ENCODE results near the gene TCF7L2.

TCF7L2 gene

GRCh38 chr10:112964482-112964881 lies 14.4 kb downstream of the TCF7L2 start:
- no peak for DNase-seq (ENCODE audit: low read depth in 2 of 2)

GRCh38 chr10:112966194-112966855 lies 16.3 kb downstream of the TCF7L2 start:
- DNase-seq (ENCODE audit: low read depth in 2 of 2), result no peak

- no peak for DNase-seq (ENCODE audit: low read depth in 2 of 2)
Measured at GRCh38 chr10:112967200-112967599, 17.2 kb downstream of the TCF7L2 start.

GRCh38 chr10:112969131-112969530 lies 19.1 kb downstream of the TCF7L2 start:
- DNase-seq (ENCODE audit: low read depth in 2 of 2), result no peak

GRCh38 chr10:112969542-112969941 lies 19.5 kb downstream of the TCF7L2 start:
- DNase-seq (ENCODE audit: low read depth in 2 of 2), result no peak

- no peak for DNase-seq (ENCODE audit: low read depth in 2 of 2)
Measured at GRCh38 chr10:112970021-112970420, 20.0 kb downstream of the TCF7L2 start.

GRCh38 chr10:112972606-112973005 lies 22.6 kb downstream of the TCF7L2 start:
- DNase-seq (ENCODE audit: low read depth in 2 of 2), result no peak

- DNase-seq (ENCODE audit: low read depth in 2 of 2), result no peak
Measured at GRCh38 chr10:112973046-112973445, 23.0 kb downstream of the TCF7L2 start.

GRCh38 chr10:112973805-112974204 lies 23.8 kb downstream of the TCF7L2 start:
- DNase-seq (ENCODE audit: low read depth in 2 of 2), result no peak

- DNase-seq (ENCODE audit: low read depth in 2 of 2), result no peak
Measured at GRCh38 chr10:112977426-112977898, 27.4 kb downstream of the TCF7L2 start.

- no peak for DNase-seq (ENCODE audit: low read depth in 2 of 2)
Measured at GRCh38 chr10:112979927-112980326, 29.9 kb downstream of the TCF7L2 start.

- DNase-seq (ENCODE audit: low read depth in 2 of 2), result no peak
Measured at GRCh38 chr10:112980937-112981336, 30.9 kb downstream of the TCF7L2 start.

GRCh38 chr10:112981553-112981952 lies 31.5 kb downstream of the TCF7L2 start:
- peak in 1 of 2 donors; percentile 21 for DNase-seq (ENCODE audit: low read depth in 2 of 2)

- DNase-seq (ENCODE audit: low read depth in 2 of 2), result no peak
Measured at GRCh38 chr10:112983444-112984056, 33.5 kb downstream of the TCF7L2 start.

GRCh38 chr10:112984756-112985155 lies 34.7 kb downstream of the TCF7L2 start:
- DNase-seq (ENCODE audit: low read depth in 2 of 2), result no peak

- peak in 1 of 2 donors; percentile 3 for DNase-seq (ENCODE audit: low read depth in 2 of 2)
Measured at GRCh38 chr10:112985690-112986543, 35.9 kb downstream of the TCF7L2 start.

- no peak for DNase-seq (ENCODE audit: low read depth in 2 of 2)
Measured at GRCh38 chr10:112986544-112987190, 36.6 kb downstream of the TCF7L2 start.

GRCh38 chr10:112988839-112989406 lies 38.9 kb downstream of the TCF7L2 start:
- no peak for DNase-seq (ENCODE audit: low read depth in 2 of 2)

GRCh38 chr10:112989826-112990225 lies 39.8 kb downstream of the TCF7L2 start:
- no peak for DNase-seq (ENCODE audit: low read depth in 2 of 2)

- DNase-seq (ENCODE audit: low read depth in 2 of 2), result no peak
Measured at GRCh38 chr10:112990271-112990670, 40.2 kb downstream of the TCF7L2 start.

- DNase-seq (ENCODE audit: low read depth in 2 of 2), result no peak
Measured at GRCh38 chr10:112991888-112992491, 41.9 kb downstream of the TCF7L2 start.

All from stimulated activated CD4-positive, alpha-beta T cell treated with anti-CD3 and anti-CD28 coated beads, Interleukin-15, amount 100 ng/mL, for 48 hours (primary cell).